Measurements from ENCODE around the gene SLC10A4.

- TF ChIP-seq POLR2AphosphoS5 (IDR thresholded peaks at IDR 0.05): no peak
- TF ChIP-seq CTCF (IDR thresholded peaks at IDR 0.05): no peak
Measured at GRCh38 chr4:48454591-48454990, 28.6 kb upstream of the SLC10A4 start.
